Posterior cingulate gyrus (tissue), 11 donors: Measurements from ENCODE around the gene PCSK2.

Source experiments
- DNase-seq, 10 donors: peaks; one replicate each; pipeline versions ENCODE4 v3.0.0 to v3.0.0-alpha.2; 2020 to 2021; ENCODE audit warnings: mixed read lengths in 3 of 10
- intact Hi-C: fragments of 100-400 bp; cut with DNase I; formaldehyde crosslinking; loops from one replicate; pipeline ENCODE4 v1.15.1; 2023

Gene PCSK2

DNA sequence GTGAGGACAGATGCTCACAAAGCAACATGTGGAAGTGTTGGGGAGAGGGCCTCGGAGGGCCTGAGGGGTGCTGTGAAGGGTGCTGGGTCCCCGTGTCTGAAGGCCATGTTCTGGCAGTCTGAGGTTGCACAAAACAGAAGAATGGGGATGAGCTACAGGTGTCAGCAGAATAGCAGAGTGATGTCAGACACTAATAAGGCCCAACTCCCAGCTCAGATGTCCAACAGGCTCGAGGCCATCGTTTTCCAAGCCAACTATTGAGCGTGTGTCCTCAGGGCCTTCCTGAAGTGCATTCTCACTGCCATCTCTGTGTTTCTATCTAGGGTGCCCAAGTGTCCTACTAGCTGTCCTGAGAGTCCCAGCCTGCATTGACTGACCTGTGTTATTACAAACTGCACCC is 296.5 kb downstream of the PCSK2 start:
- intact Hi-C loops: no loop called here
- DNase-seq: no peak

DNA sequence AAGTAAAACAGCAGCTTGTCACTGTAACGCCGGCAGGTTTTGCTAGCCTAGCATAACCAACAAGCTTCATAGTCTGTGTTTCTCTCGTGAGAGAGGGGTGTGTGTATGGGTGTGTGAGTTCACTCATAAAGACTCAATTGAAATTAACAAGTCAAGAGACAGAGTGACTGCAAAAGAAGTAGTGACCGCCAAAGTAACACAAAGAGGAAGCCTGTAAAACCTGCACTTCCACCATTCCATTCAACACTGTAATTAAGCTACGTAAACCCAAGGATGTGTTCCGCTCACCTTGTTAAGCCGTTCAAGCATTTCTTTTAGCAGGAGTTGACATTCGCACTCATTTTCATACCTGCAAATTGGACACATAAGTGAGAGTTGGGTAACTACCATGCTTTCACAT is 297.7 kb downstream of the PCSK2 start:
- intact Hi-C loops: no loop called here

DNA sequence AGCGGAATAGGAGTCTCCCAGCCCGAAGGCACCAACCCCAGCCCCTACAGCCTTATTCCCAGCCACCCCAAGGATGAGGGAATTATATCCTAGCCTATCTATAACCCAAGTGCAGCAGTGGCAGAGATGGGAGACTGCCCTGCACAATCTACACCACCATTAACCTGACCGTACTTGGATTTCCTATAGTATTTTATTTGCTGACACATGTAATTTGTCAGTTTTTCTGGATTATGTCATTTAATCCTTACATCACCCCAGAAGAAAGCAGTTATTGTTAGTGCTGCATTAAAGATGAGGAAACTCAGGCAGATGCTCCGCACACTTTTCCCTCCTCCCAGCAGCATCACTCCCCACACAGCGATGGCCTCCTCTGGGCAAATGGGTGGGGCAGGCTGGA is 298.3 kb downstream of the PCSK2 start:
- intact Hi-C loops: no loop called here

More for the DNA sequence above, 297.7 kb downstream of the PCSK2 start:
- no peak for DNase-seq

DNA sequence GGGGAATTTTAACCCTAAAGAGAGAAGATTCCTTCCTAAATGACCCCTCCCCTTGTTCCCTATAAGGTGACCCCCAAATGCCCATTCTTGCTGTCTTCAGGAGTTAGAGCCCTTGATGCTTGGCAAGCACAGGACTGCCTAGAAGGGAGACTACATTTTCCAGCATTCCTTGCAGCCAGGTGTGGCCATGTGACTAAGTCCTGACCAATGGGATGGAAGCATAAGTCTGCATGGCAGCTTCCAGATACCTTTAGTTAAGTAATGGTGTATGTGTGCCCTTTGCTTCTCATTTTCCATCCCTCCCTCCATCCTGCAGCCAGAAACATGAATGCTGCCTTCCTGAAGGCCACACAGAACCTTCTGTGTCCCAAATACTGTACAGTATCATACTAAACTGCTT is 298.8 kb downstream of the PCSK2 start:
- peak in 4 of 10 donors; percentile 28 to 90 (median 41) for DNase-seq

More for the DNA sequence above, 298.3 kb downstream of the PCSK2 start:
- no peak for DNase-seq

DNA sequence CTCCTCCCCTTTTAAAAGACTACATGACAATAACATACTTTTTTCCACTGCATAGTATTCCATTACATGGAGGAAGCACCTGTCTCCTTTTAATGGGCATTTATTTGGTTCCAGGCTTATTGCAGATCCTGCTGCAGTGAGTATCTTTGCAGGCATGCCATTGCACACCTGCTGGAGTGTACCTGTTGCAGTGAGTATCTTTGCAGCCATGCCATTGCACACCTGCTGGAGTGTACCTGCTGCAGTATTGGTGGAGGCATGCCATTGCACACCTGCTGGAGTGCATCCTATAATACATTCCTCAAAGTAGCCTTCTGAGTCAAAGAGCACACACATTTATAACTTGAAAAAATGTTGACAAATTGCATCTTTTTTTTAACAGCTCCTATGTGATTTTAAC is 302.7 kb downstream of the PCSK2 start:
- no peak for DNase-seq
- intact Hi-C loops: no loop called here

More for the DNA sequence above, 298.8 kb downstream of the PCSK2 start:
- intact Hi-C loops: no loop called here

DNA sequence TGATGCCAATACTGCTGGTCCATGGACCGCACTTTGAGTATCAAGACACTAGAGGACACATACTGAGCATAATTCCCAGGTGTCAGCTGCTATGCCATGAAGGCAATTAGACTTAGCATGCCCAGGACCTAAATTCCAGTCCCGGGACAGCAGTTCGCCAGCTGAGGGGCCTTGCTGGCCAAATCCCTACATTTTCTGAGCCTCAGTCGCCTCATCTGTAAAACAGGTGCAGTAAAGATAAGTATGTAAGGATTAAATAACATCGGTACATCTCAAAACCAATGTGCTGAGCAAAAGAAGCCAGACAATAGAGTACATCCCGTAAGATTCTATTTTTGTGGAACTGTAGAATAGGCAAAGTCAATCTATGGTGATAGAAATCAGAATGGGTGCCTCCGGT is 303.3 kb downstream of the PCSK2 start:
- intact Hi-C loops: loop anchor here (10.0 kb wide), 2 partner anchors 145 to 435 kb away; partner anchors contain the start of genes MGME1 and SNX5
- DNase-seq: no peak

DNA sequence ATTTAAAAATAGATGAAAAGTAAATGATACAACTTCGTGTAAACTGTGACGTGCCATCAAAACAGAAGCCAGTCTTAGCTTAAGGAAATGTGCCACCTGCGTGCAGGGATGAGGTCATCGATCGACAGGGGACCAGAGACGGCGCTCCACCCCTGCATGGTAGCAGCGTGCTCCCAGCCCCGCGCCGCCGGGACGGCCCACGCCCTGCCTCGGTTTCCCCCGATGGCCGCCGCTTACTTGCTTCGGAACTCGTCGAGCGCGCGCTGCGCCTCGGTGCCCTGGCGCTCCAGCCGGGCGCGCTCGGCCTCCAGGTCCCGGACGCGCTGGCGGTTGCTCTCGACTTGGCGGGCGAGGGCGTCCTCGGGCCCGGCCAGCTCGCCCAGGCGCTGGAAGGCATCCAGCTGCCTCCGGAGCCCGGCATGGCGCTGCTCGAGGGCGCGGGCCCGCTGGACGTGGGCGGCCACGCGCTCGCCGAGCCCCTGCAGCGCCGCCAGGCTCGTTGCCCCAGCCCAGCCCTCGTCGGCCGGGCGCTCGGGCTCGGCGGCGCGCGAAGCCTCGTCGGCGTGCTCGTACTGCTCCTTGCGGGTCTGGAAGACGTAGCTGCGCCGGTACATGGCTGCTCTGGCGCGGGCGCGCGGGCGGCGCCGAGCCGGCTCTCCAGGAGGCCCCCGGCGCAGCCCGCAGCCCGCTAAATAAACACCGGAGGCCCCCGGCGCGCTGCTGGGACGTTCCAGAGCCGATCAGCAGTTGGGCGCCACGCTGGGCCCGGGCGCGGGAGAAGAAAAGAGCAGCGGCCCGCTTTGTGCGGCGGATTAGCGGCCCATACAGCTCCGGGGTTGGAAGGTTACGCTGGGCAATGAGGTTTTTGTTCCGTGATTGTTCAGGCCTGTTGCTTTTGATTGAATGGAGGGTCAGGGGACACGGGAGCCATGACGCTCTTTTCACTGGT is 304.1 kb downstream of the PCSK2 start, which contains the start of gene BFSP1:
Gene BFSP1, minus strand, starts transcription at position 664 of the 949 bp plus-strand sequence. Its CDS starts 50 bp downstream, at position 614.
- peak; percentile 31 to 93 (median 44) for DNase-seq
- intact Hi-C loops: loop anchor here (10.0 kb wide), 2 partner anchors 144 to 434 kb away; partner anchors contain the start of genes MGME1 and SNX5

DNA sequence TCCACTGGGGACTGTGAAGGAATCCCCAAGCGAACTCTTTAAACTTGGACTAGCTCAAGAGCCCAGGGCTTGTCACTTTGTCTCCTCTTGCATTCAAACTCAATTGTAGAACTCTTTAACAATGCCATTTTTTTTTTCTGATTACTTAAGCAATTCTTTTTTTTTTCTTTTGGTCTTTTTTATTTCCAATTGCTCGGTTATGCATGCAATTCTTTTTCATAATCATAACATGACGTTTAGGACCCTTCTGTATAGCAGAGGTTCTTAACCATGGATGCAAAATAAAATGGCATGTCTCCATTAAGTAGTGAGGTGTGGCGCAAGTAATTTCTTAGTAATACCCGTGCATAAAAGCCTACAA is 304.8 kb downstream of the PCSK2 start:
- intact Hi-C loops: loop anchor here (10.0 kb wide), 2 partner anchors 143 to 433 kb away; partner anchors contain the start of genes MGME1 and SNX5
- DNase-seq: no peak

DNA sequence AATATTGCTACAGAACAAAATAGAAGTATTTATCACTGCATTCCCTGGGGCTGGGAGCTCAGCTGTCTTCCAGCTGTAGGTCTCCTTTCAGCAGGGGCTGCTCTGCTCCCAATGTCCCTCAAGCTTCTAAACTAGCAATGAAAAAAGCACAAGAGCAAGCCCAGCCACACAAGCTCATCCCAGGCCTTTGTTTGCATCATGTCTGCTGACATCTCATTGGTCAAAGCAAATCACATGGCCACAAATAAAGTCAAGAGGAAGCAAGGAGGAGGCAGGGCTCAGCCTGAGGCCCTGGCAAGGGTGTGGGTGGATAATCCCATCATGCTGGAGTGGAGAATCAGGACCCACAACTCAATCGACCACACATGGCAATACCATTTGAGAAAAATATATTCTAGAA is 306.6 kb downstream of the PCSK2 start:
- peak in 2 of 10 donors; percentile 14 to 33 for DNase-seq
- intact Hi-C loops: loop anchor here (10.0 kb wide), 2 partner anchors 141 to 431 kb away; partner anchors contain the start of genes MGME1 and SNX5

DNA sequence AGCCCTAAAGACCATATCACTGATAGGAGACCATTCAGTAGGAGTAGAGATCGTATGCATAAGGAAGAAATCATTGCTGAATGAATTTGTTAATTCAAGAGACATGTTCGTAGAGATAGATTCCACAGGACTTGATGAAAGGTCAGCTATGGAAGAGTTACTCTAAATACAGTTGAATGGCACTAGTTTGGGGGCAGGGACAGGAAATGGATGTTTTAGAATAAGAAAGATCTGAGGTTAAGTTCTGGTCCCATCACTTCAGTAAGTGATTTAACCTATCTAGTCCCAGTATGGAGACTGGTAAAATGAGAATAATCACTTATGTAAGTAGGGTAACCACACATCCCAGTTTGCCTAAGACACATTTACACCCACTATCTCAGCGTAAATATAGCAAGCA is 307.2 kb downstream of the PCSK2 start:
- no peak for DNase-seq
- intact Hi-C loops: loop anchor here (10.0 kb wide), 2 partner anchors 141 to 431 kb away; partner anchors contain the start of genes MGME1 and SNX5
